AG04450 (cell line): Measurements from ENCODE around the gene TLE1. TPM values are rescaled to one million over a fixed set of nuclear protein-coding genes. Genes with fewer than 3 reads are reported as not detected.

ENCODE experiments used
- CTCF ChIA-PET: fragments of 300-600, 350-600 bp; formaldehyde crosslinking; extraction: SDS; loops from one replicate; lab custom pipeline; 2022; ENCODE audit warnings: antibody characterized with exemption, inconsistent platforms; lab: Charles Lee
- POLR2A ChIA-PET: fragments of 350-600 bp; formaldehyde crosslinking; extraction: SDS; loops from one replicate; lab custom pipeline; 2021; ENCODE audit warnings: antibody characterized with exemption, inconsistent platforms; lab: Yijun Ruan, JAX
- DNase-seq: peaks from one replicate; pipeline ENCODE4 v3.0.0-alpha.2; 2011; ENCODE audit warnings: low read depth, low spot score
- H3K27ac ChIP-seq: one replicate; pipeline ENCODE4 v1.5.1; 2012; ENCODE audit warnings: low read depth, low read length, control low read depth
- H3K27me3 ChIP-seq: one replicate; pipeline ENCODE4 v1.6.0; 2012; ENCODE audit warnings: low read length; ENCODE audit not compliant: control insufficient read depth, insufficient read depth
- H3K4me3 ChIP-seq: 2 replicates; pipeline ENCODE4 v1.5.1; 2011; ENCODE audit warnings: mild to moderate bottlenecking, low read depth, low read length, control low read depth
- H3K9me3 ChIP-seq: 2 replicates; pipeline ENCODE4 v1.5.1; 2012; ENCODE audit warnings: low read length; ENCODE audit not compliant: control insufficient read depth, insufficient read depth
- CTCF ChIP-seq: IDR thresholded peaks from 2 replicates; pipeline ENCODE4 v1.5.1; 2011; ENCODE audit warnings: low read depth, low read length, control low read depth, inconsistent platforms
- polyA plus RNA-seq: library from polyadenylated mRNA; depleted of rRNA; stranded (reverse); fragments of >200 nt; gene quantifications from 2 replicates; pipeline ENCODE4 v1.2.3, GENCODE V29; 2011

Gene TLE1
- polyA plus RNA-seq, 1 experiment: 42.8 TPM

- no peak overlapping the region for H3K4me3 ChIP-seq
- ChIA-PET POLR2A (no interaction called here), CTCF (no interaction called here)
- H3K27me3 ChIP-seq: no peaks in the 10 kb centered on the region
- no peak for DNase-seq
- no peak for TF ChIP-seq CTCF
- H3K27ac ChIP-seq: no peak overlapping the region
- H3K9me3 ChIP-seq: no peaks in the 10 kb centered on the region
Measured at GRCh38 chr9:81589392-81589791, 100.0 kb downstream of the TLE1 start.

- Histone ChIP-seq H3K27ac (no peak overlapping the region), H3K9me3 (no peaks in the 10 kb centered on the region), H3K4me3 (no peak overlapping the region), H3K27me3 (no peaks in the 10 kb centered on the region)
- POLR2A ChIA-PET: no interaction called here
- TF ChIP-seq CTCF: no peak
- CTCF ChIA-PET: interaction anchor here (0.5 kb wide), 1 partner anchor 85 kb away, joined by 3 read pairs; no protein-coding TSS in a partner anchor
- peak; percentile 21 for DNase-seq
Measured at GRCh38 chr9:81588148-81588871, 101.0 kb downstream of the TLE1 start.

GRCh38 chr9:81586786-81587185 lies 102.6 kb downstream of the TLE1 start:
- TF ChIP-seq CTCF: no peak
- H3K27me3 ChIP-seq: no peaks in the 10 kb centered on the region
- POLR2A ChIA-PET: no interaction called here
- CTCF ChIA-PET: no interaction called here
- no peaks in the 10 kb centered on the region for H3K9me3 ChIP-seq
- no peak for DNase-seq
- no peak overlapping the region for H3K27ac ChIP-seq
- no peak overlapping the region for H3K4me3 ChIP-seq

- CTCF ChIA-PET: interaction anchor here (0.9 kb wide), 1 partner anchor 32 kb away, joined by 3 read pairs; no protein-coding TSS in a partner anchor
- POLR2A ChIA-PET: no interaction called here
- DNase-seq: no peak
- Histone ChIP-seq H3K27ac (no peak overlapping the region), H3K9me3 (no peaks in the 10 kb centered on the region), H3K4me3 (no peak overlapping the region), H3K27me3 (no peaks in the 10 kb centered on the region)
- TF ChIP-seq CTCF: no peak
Measured at GRCh38 chr9:81585191-81585763, 104.1 kb downstream of the TLE1 start.

GRCh38 chr9:81584099-81584498 lies 105.2 kb downstream of the TLE1 start:
- no peaks in the 10 kb centered on the region for H3K27me3 ChIP-seq
- POLR2A ChIA-PET: no interaction called here
- CTCF ChIA-PET: no interaction called here
- DNase-seq: no peak
- no peak overlapping the region for H3K27ac ChIP-seq
- no peak overlapping the region for H3K4me3 ChIP-seq
- TF ChIP-seq CTCF: no peak
- no peaks in the 10 kb centered on the region for H3K9me3 ChIP-seq
